Lung (tissue), 12 donors: ENCODE results near the gene DDX1. TPM values are rescaled to one million over a fixed set of nuclear protein-coding genes. Genes with fewer than 3 reads are reported as not detected.

Experiments used
- ATAC-seq: fragments of 200-7000 bp; cut with Tn5 transposase; one replicate; pipeline ENCODE4 v1.9.1; 2020; ENCODE audit warnings: moderate number of reproducible peaks; ENCODE audit not compliant: insufficient read depth, low FRiP score
- DNase-seq, 3 donors: peaks; one replicate each; pipeline ENCODE4 v3.0.0-alpha.2; 2013 to 2017
- H3K27ac ChIP-seq, 2 donors: one replicate each; pipeline ENCODE4 v1.5.1; 2013; ENCODE audit warnings: mild to moderate bottlenecking in 2 of 2, moderate library complexity in 2 of 2, control low read depth in 1 of 2, inconsistent platforms in 1 of 2, low read depth in 1 of 2, low read length in 1 of 2
- H3K27me3 ChIP-seq, 3 donors: one replicate each; pipeline ENCODE4 v1.5.1; 2013; ENCODE audit warnings: low read length in 2 of 3; ENCODE audit not compliant: control insufficient read depth in 3 of 3, insufficient read depth in 3 of 3
- H3K36me3 ChIP-seq, 4 donors: one replicate each; pipeline ENCODE4 v1.5.1; 2013; ENCODE audit warnings: low read length in 4 of 4, mild to moderate bottlenecking in 1 of 4, moderate library complexity in 1 of 4; ENCODE audit not compliant: control insufficient read depth in 4 of 4, insufficient read depth in 4 of 4
- H3K4me1 ChIP-seq, 5 donors: one replicate each; pipeline ENCODE4 v1.5.1; 2013; ENCODE audit warnings: low read length in 5 of 5, mild to moderate bottlenecking in 2 of 5, moderate library complexity in 1 of 5; ENCODE audit not compliant: control insufficient read depth in 5 of 5, insufficient read depth in 5 of 5
- H3K4me3 ChIP-seq: one replicate; pipeline ENCODE4 v1.5.1; 2013; ENCODE audit warnings: mild to moderate bottlenecking, control low read depth, moderate library complexity
- H3K9ac ChIP-seq, 2 donors: one replicate each; pipeline ENCODE4 v1.5.1; 2013; ENCODE audit warnings: low read length in 2 of 2, control low read depth in 1 of 2; ENCODE audit not compliant: insufficient read depth in 1 of 2
- H3K9me3 ChIP-seq, 4 donors: one replicate each; pipeline ENCODE4 v1.5.1; 2013; ENCODE audit warnings: low read length in 3 of 4, mild to moderate bottlenecking in 1 of 4, moderate library complexity in 1 of 4; ENCODE audit not compliant: control insufficient read depth in 4 of 4, insufficient read depth in 3 of 4
- CTCF ChIP-seq: IDR thresholded peaks from 2 replicates; pipeline ENCODE4 v1.5.1; 2012; ENCODE audit warnings: mild to moderate bottlenecking; ENCODE audit errors: control extremely low read depth, extremely low read depth
- WGBS, 2 donors: extraction: QIAGEN DNeasy Blood & Tissue Kit; methylation state at CpG; one replicate each; pipeline ENCODE4 v1.1.7; 2013; 5-methylcytosine and 5-hydroxymethylcytosine counted together
- polyA plus RNA-seq, 2 donors: library from polyadenylated mRNA; stranded (reverse); fragments of 200-250 nt; gene quantifications; one replicate each; pipeline ENCODE4 v1.2.1, GENCODE V29; 2013
- total RNA-seq, 2 donors: library from RNA; depleted of rRNA in 1 of 2; stranded (reverse); fragments of >200 nt in 1 of 2; gene quantifications; one replicate each; pipeline ENCODE4 v1.2.1, GENCODE V29; 2014 to 2021
- donor health status: control.
- donor health status: control.
- donor health status: Bipolar disorder and iron deficiency.
- donor health status: healthy.
- donor health status: DM: yes; HTN: yes; CAD: no.

Gene DDX1
- total and polyA plus RNA-seq, 4 donors: 53.7 to 85.2 (median 60.5) TPM

GRCh38 chr2:15630978-15631719, 39.5 kb downstream of the DDX1 start:
- Histone ChIP-seq H3K27me3 (no peaks in the 10 kb centered on the region), H3K4me1 (peaks cover 0 to 9% (median 4%) of the 10 kb centered on the region in 5 donors), H3K36me3 (peaks cover 17 to 51% (median 40%) of the 10 kb centered on the region in 4 donors), H3K4me3 (no peak overlapping the region), H3K9me3 (no peaks in the 10 kb centered on the region), H3K27ac (no peak overlapping the region), H3K9ac (no peak overlapping the region)
- no peak for DNase-seq
- 94 to 95% methylated on average over 7 of the region's 7 CpGs for WGBS, 2 donors
- no peak for TF ChIP-seq CTCF
- ATAC-seq: no peak

- Histone ChIP-seq H3K36me3 (peaks cover 17 to 46% (median 34%) of the 10 kb centered on the region in 4 donors), H3K4me1 (peaks cover 0 to 16% (median 9%) of the 10 kb centered on the region in 5 donors), H3K9ac (no peak overlapping the region), H3K4me3 (no peak overlapping the region), H3K9me3 (no peaks in the 10 kb centered on the region), H3K27me3 (no peaks in the 10 kb centered on the region), H3K27ac (no peak overlapping the region)
- DNase-seq: no peak
- no peak for ATAC-seq
- no peak for TF ChIP-seq CTCF
Observed at GRCh38 chr2:15631883-15632282, 40.2 kb downstream of the DDX1 start.

GRCh38 chr2:15633043-15633970, 41.6 kb downstream of the DDX1 start:
- H3K9me3 ChIP-seq: no peaks in the 10 kb centered on the region
- H3K27ac ChIP-seq: no peak overlapping the region
- H3K4me3 ChIP-seq: no peak overlapping the region
- H3K4me1 ChIP-seq: peaks cover 0 to 23% (median 16%) of the 10 kb centered on the region in 5 donors
- no peaks in the 10 kb centered on the region for H3K27me3 ChIP-seq
- H3K9ac ChIP-seq: no peak overlapping the region
- WGBS, 2 donors: 84 to 85% methylated on average over 4 of the region's 4 CpGs
- TF ChIP-seq CTCF: no peak
- peaks cover 18 to 39% (median 29%) of the 10 kb centered on the region in 4 donors for H3K36me3 ChIP-seq
- DNase-seq (no peak), ATAC-seq (no peak)
